ENCODE measurements around the gene H2BW1.

GRCh38 chrX:104047171-104047570, 33.7 kb upstream of the H2BW1 start:
- TF ChIP-seq CTCF (optimal IDR thresholded peaks at IDR 0.05 in 1 of 3, IDR thresholded peaks at IDR 0.05 in 1 of 3, conservative IDR thresholded peaks at IDR 0.05 in 1 of 3; ENCODE audit: extremely low read depth in 1 of 3, insufficient read depth in 2 of 3, low read length in 3 of 3), result no peak
- no peak for TF ChIP-seq EZH2 (IDR thresholded peaks at IDR 0.05; ENCODE audit: low read length)
